ENCODE measurements around the gene ZNF488.

GRCh38 chr10:47356708-47357107 is 27.4 kb downstream of the ZNF488 start:
- no peak for TF ChIP-seq CTCF (IDR thresholded peaks at IDR 0.05)
- no peak for TF ChIP-seq POLR2A (IDR thresholded peaks at IDR 0.05)
